ENCODE data around the gene IRF4. TPM values are rescaled to one million over a fixed set of nuclear protein-coding genes. Genes with fewer than 3 reads are reported as not detected.

IRF4 gene
- total RNA-seq, 1 experiment from 2014 or later: not detected

- H3K27me3 ChIP-seq: no peaks in the 10 kb centered on the region; the same call in 1 of the 2 replicates
Measured at GRCh38 chr6:351011-351866, 40.3 kb upstream of the IRF4 start.

GRCh38 chr6:351867-352289 lies 39.7 kb upstream of the IRF4 start:
- H3K4me3 ChIP-seq: no peak overlapping the region
- no peaks in the 10 kb centered on the region; the same call in 1 of the 2 replicates for H3K27me3 ChIP-seq
- no peak for DNase-seq
- H3K9me3 ChIP-seq: no peaks in the 10 kb centered on the region
- no peaks in the 10 kb centered on the region for H3K36me3 ChIP-seq

More at GRCh38 chr6:351011-351866, 40.3 kb upstream of the IRF4 start:
- Histone ChIP-seq H3K36me3 (no peaks in the 10 kb centered on the region), H3K9me3 (no peaks in the 10 kb centered on the region), H3K4me3 (no peak overlapping the region)
- no peak for DNase-seq

GRCh38 chr6:352474-352873 lies 39.1 kb upstream of the IRF4 start:
- no peaks in the 10 kb centered on the region for H3K9me3 ChIP-seq

GRCh38 chr6:352896-353470 lies 38.6 kb upstream of the IRF4 start:
- DNase-seq: no peak
- Histone ChIP-seq H3K4me3 (no peak overlapping the region), H3K27me3 (no peaks in the 10 kb centered on the region), H3K9me3 (no peaks in the 10 kb centered on the region), H3K36me3 (no peaks in the 10 kb centered on the region)

More at GRCh38 chr6:352474-352873, 39.1 kb upstream of the IRF4 start:
- Histone ChIP-seq H3K4me3 (no peak overlapping the region), H3K36me3 (no peaks in the 10 kb centered on the region), H3K27me3 (no peaks in the 10 kb centered on the region)
- no peak for DNase-seq

GRCh38 chr6:353642-354614 lies 37.6 kb upstream of the IRF4 start:
- Histone ChIP-seq H3K36me3 (no peaks in the 10 kb centered on the region), H3K27me3 (no peaks in the 10 kb centered on the region), H3K9me3 (no peaks in the 10 kb centered on the region), H3K4me3 (no peak overlapping the region)
- DNase-seq: no peak

- no peaks in the 10 kb centered on the region for H3K27me3 ChIP-seq
- H3K9me3 ChIP-seq: no peaks in the 10 kb centered on the region
- DNase-seq: no peak
Measured at GRCh38 chr6:354631-355280, 36.8 kb upstream of the IRF4 start.

GRCh38 chr6:355373-356208 lies 36.0 kb upstream of the IRF4 start:
- no peaks in the 10 kb centered on the region for H3K9me3 ChIP-seq

More at GRCh38 chr6:354631-355280, 36.8 kb upstream of the IRF4 start:
- H3K36me3 ChIP-seq: no peaks in the 10 kb centered on the region
- no peak overlapping the region for H3K4me3 ChIP-seq

GRCh38 chr6:356828-357251 lies 34.7 kb upstream of the IRF4 start:
- Histone ChIP-seq H3K36me3 (no peaks in the 10 kb centered on the region), H3K27me3 (no peaks in the 10 kb centered on the region), H3K4me3 (no peak overlapping the region), H3K9me3 (no peaks in the 10 kb centered on the region)
- no peak for DNase-seq

More at GRCh38 chr6:355373-356208, 36.0 kb upstream of the IRF4 start:
- H3K4me3 ChIP-seq: no peak overlapping the region
- DNase-seq: no peak
- H3K36me3 ChIP-seq: no peaks in the 10 kb centered on the region
- H3K27me3 ChIP-seq: no peaks in the 10 kb centered on the region

GRCh38 chr6:357261-357790 lies 34.2 kb upstream of the IRF4 start:
- DNase-seq: no peak
- no peaks in the 10 kb centered on the region for H3K36me3 ChIP-seq
- no peaks in the 10 kb centered on the region for H3K9me3 ChIP-seq

GRCh38 chr6:357791-358341 lies 33.7 kb upstream of the IRF4 start:
- Histone ChIP-seq H3K36me3 (no peaks in the 10 kb centered on the region), H3K27me3 (no peaks in the 10 kb centered on the region), H3K4me3 (no peak overlapping the region), H3K9me3 (no peaks in the 10 kb centered on the region)
- DNase-seq: no peak

More at GRCh38 chr6:357261-357790, 34.2 kb upstream of the IRF4 start:
- Histone ChIP-seq H3K27me3 (no peaks in the 10 kb centered on the region), H3K4me3 (no peak overlapping the region)

GRCh38 chr6:358432-358831 lies 33.1 kb upstream of the IRF4 start:
- H3K9me3 ChIP-seq: no peaks in the 10 kb centered on the region
- H3K27me3 ChIP-seq: no peaks in the 10 kb centered on the region
- H3K36me3 ChIP-seq: no peaks in the 10 kb centered on the region
- no peak overlapping the region for H3K4me3 ChIP-seq
- DNase-seq: no peak

- Histone ChIP-seq H3K9me3 (peaks cover 2% of the 10 kb centered on the region; the same call in 1 of the 2 replicates), H3K36me3 (no peaks in the 10 kb centered on the region), H3K27me3 (no peaks in the 10 kb centered on the region), H3K4me3 (no peak overlapping the region)
- DNase-seq: no peak
Measured at GRCh38 chr6:358847-359246, 32.7 kb upstream of the IRF4 start.

- Histone ChIP-seq H3K27me3 (no peaks in the 10 kb centered on the region), H3K36me3 (no peaks in the 10 kb centered on the region), H3K4me3 (no peak overlapping the region), H3K9me3 (peaks cover 5% of the 10 kb centered on the region)
- no peak for DNase-seq
Measured at GRCh38 chr6:359261-360035, 32.1 kb upstream of the IRF4 start.

GRCh38 chr6:360349-360748 lies 31.2 kb upstream of the IRF4 start:
- Histone ChIP-seq H3K4me3 (no peak overlapping the region), H3K9me3 (peaks cover 5% of the 10 kb centered on the region), H3K36me3 (no peaks in the 10 kb centered on the region), H3K27me3 (no peaks in the 10 kb centered on the region)
- no peak for DNase-seq
